ENCODE data around the gene TLN1. TPM values are rescaled to one million over a fixed set of nuclear protein-coding genes. Genes with fewer than 3 reads are reported as not detected.

Gene TLN1
- total RNA-seq, 2 experiments from 2014 or later = 149 to 151 TPM

GRCh38 chr9:35745569-35745968, 13.6 kb upstream of the TLN1 start:
- H3K27me3 ChIP-seq (ENCODE audit: control insufficient read depth in 1 of 2, insufficient read depth in 2 of 2, low read length in 2 of 2) = no peaks in the 10 kb centered on the region
- no peak overlapping the region for H3K27ac ChIP-seq (ENCODE audit: low read depth in 1 of 2, low read length in 2 of 2)
- no peak overlapping the region for H3K4me3 ChIP-seq (ENCODE audit: low read length)
- DNase-seq = no peak
- H3K4me1 ChIP-seq (ENCODE audit: insufficient read depth, low read length) = peaks cover 50% of the 10 kb centered on the region
- Mint-ChIP-seq H3K4me1 (ENCODE audit: low read depth) (peaks cover 57% of the 10 kb centered on the region), H3K27ac (peak overlapping the region; percentile 19), H3K9me3 (no peaks in the 10 kb centered on the region), H3K27me3 (no peaks in the 10 kb centered on the region), H3K4me3 (no peak overlapping the region), H3K36me3 (ENCODE audit: low read depth) (peaks cover 56% of the 10 kb centered on the region)
- POLR2A ChIA-PET = interaction anchor here (0.9 to 1.6 kb wide), 3 partner anchors 14 to 18 kb away, joined by 3 to 4 read pairs (median 4); partner anchors contain the start of genes CREB3 and TLN1
- CTCF ChIA-PET = interaction anchor here (3.0 kb wide), 1 partner anchor 10 kb away, joined by 12 read pairs; no protein-coding TSS in a partner anchor
- H3K36me3 ChIP-seq (ENCODE audit: insufficient read depth, low read length) = peaks cover 42% of the 10 kb centered on the region
- intact Hi-C loops (cut with DNase I, micrococcal nuclease) = loop anchor here (5.0 to 10.0 kb wide), 3 partner anchors 67 to 1221 kb away; partner anchors contain the start of genes ENHO (in 1 of the 2) and SPAG8 (in 1 of the 2)
- no peaks in the 10 kb centered on the region for H3K9me3 ChIP-seq (ENCODE audit: control insufficient read depth in 1 of 2, insufficient read depth in 1 of 2, low read length in 2 of 2)
- TF ChIP-seq, protein P1, sequence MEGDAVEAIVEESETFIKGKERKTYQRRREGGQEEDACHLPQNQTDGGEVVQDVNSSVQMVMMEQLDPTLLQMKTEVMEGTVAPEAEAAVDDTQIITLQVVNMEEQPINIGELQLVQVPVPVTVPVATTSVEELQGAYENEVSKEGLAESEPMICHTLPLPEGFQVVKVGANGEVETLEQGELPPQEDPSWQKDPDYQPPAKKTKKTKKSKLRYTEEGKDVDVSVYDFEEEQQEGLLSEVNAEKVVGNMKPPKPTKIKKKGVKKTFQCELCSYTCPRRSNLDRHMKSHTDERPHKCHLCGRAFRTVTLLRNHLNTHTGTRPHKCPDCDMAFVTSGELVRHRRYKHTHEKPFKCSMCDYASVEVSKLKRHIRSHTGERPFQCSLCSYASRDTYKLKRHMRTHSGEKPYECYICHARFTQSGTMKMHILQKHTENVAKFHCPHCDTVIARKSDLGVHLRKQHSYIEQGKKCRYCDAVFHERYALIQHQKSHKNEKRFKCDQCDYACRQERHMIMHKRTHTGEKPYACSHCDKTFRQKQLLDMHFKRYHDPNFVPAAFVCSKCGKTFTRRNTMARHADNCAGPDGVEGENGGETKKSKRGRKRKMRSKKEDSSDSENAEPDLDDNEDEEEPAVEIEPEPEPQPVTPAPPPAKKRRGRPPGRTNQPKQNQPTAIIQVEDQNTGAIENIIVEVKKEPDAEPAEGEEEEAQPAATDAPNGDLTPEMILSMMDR (IDR thresholded peaks at IDR 0.05) = no peak
- no peak for ATAC-seq (ENCODE audit: poor library complexity)

DNA sequence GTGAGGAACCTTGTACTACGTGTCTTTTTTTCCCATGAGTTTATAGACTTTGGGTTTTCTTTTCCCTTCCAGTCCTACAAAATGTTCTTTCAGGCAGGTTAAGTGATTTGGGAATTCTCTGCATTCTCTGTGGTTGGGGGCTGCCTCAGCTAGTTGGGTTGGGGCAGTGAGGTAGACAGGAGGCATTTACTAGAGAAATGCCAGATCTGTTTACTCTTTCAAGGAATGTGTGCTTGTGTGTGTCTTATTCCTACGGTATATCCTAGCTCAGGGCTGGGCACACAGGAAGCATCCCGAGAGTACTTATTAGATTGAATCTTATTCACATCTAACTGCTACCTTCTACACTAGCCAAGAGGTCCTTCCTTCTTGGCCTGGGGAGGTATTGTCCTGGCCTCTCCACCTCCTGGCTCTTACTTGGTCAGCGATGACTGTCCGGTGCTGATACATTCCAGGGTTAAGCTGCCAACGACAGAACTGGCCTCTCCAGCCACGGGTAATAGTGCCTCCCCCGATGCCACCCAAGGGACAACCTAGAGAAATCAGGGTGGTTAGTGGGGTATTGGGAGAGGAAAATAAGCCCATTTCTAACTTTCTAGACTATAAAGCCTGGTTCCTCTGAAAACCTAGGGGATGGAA, 12.0 kb upstream of the TLN1 start:
- TF ChIP-seq, protein P1 (IDR thresholded peaks at IDR 0.05) = no peak
- Mint-ChIP-seq H3K9me3 (no peaks in the 10 kb centered on the region), H3K36me3 (ENCODE audit: low read depth) (peaks cover 58% of the 10 kb centered on the region), H3K27ac (no peak overlapping the region), H3K4me3 (no peak overlapping the region), H3K4me1 (ENCODE audit: low read depth) (peaks cover 47% of the 10 kb centered on the region), H3K27me3 (no peaks in the 10 kb centered on the region)
- ChIA-PET CTCF (interaction anchor here (3.0 kb wide), 1 partner anchor 8 kb away, joined by 12 read pairs; no protein-coding TSS in a partner anchor), POLR2A (interaction anchor here (1.2 to 1.6 kb wide), 2 partner anchors 12 kb away, joined by 3 to 4 read pairs; partner anchors contain the start of genes CREB3 and TLN1)
- intact Hi-C loops (cut with DNase I, micrococcal nuclease) = loop anchor here in 1 of 2 experiments (10.0 kb wide), 1 partner anchor 1219 kb away; the partner anchor contains the start of gene ENHO
- Histone ChIP-seq H3K36me3 (ENCODE audit: insufficient read depth, low read length) (peaks cover 55% of the 10 kb centered on the region), H3K27me3 (ENCODE audit: control insufficient read depth in 1 of 2, insufficient read depth in 2 of 2, low read length in 2 of 2) (no peaks in the 10 kb centered on the region), H3K4me3 (ENCODE audit: low read length) (no peak overlapping the region), H3K4me1 (ENCODE audit: insufficient read depth, low read length) (peaks cover 36% of the 10 kb centered on the region), H3K9me3 (ENCODE audit: control insufficient read depth in 1 of 2, insufficient read depth in 1 of 2, low read length in 2 of 2) (no peaks in the 10 kb centered on the region), H3K27ac (ENCODE audit: low read depth in 1 of 2, low read length in 2 of 2) (no peak overlapping the region)
- ATAC-seq (ENCODE audit: poor library complexity) = no peak
- DNase-seq = no peak

- H3K9me3 ChIP-seq (ENCODE audit: control insufficient read depth in 1 of 2, insufficient read depth in 1 of 2, low read length in 2 of 2) = no peaks in the 10 kb centered on the region
- H3K27me3 ChIP-seq (ENCODE audit: control insufficient read depth in 1 of 2, insufficient read depth in 2 of 2, low read length in 2 of 2) = no peaks in the 10 kb centered on the region
- Mint-ChIP-seq H3K27ac (no peak overlapping the region), H3K36me3 (ENCODE audit: low read depth) (peaks cover 64% of the 10 kb centered on the region), H3K9me3 (no peaks in the 10 kb centered on the region), H3K4me1 (ENCODE audit: low read depth) (peaks cover 45% of the 10 kb centered on the region), H3K4me3 (no peak overlapping the region), H3K27me3 (no peaks in the 10 kb centered on the region)
- DNase-seq (no peak), ATAC-seq (ENCODE audit: poor library complexity) (no peak)
- TF ChIP-seq, protein P1 (IDR thresholded peaks at IDR 0.05) = no peak
- no peak overlapping the region for H3K27ac ChIP-seq (ENCODE audit: low read depth in 1 of 2, low read length in 2 of 2)
- intact Hi-C loops (cut with DNase I, micrococcal nuclease) = loop anchor here in 1 of 2 experiments (10.0 kb wide), 1 partner anchor 1219 kb away; the partner anchor contains the start of gene ENHO
- peaks cover 60% of the 10 kb centered on the region for H3K36me3 ChIP-seq (ENCODE audit: insufficient read depth, low read length)
- CTCF ChIA-PET = interaction anchor here (3.0 kb wide), 1 partner anchor 8 kb away, joined by 12 read pairs; no protein-coding TSS in a partner anchor
- no peak overlapping the region for H3K4me3 ChIP-seq (ENCODE audit: low read length)
- H3K4me1 ChIP-seq (ENCODE audit: insufficient read depth, low read length) = peaks cover 35% of the 10 kb centered on the region
- POLR2A ChIA-PET = interaction anchor here (1.2 kb wide), 1 partner anchor 12 kb away, joined by 4 read pairs; the partner anchor contains the start of gene TLN1
Measured at GRCh38 chr9:35743452-35743851, 11.5 kb upstream of the TLN1 start.
